Ramos (cell line): ENCODE results near the gene PEDS1.
"Not testable (repeated sequence)": the region's sequence is repeated elsewhere in the genome, so short reads cannot be mapped to it uniquely, and the experiment has no call there.

Experiments
- in situ Hi-C: fragments of 300-500 bp; cut with MboI; formaldehyde crosslinking; loops from one replicate; pipeline ENCODE4 v1.14.3; 2022; ENCODE audit warnings: low sequenced_read_pairs; ENCODE audit not compliant: unreplicated experiment

The PEDS1 gene

DNA sequence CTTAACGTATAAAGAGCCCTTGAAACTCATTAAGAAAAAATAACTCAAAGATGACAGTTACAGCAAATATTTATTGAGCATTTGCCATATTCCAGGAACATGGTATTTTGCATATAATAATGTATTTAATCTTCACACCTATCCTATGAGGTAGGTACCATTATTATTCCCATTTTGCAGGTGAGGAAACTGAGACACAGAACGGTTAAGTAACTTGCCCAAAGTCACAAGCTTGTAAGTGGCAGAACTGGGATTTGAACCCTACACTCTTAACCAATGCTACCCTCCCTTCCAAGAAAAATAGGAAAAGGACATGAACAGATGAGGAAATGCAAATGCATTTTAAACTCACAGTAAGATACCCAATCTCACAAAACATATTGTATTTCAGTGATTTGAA lies 35.3 kb downstream of the PEDS1 start:
- in situ Hi-C loops = no loop called here

DNA sequence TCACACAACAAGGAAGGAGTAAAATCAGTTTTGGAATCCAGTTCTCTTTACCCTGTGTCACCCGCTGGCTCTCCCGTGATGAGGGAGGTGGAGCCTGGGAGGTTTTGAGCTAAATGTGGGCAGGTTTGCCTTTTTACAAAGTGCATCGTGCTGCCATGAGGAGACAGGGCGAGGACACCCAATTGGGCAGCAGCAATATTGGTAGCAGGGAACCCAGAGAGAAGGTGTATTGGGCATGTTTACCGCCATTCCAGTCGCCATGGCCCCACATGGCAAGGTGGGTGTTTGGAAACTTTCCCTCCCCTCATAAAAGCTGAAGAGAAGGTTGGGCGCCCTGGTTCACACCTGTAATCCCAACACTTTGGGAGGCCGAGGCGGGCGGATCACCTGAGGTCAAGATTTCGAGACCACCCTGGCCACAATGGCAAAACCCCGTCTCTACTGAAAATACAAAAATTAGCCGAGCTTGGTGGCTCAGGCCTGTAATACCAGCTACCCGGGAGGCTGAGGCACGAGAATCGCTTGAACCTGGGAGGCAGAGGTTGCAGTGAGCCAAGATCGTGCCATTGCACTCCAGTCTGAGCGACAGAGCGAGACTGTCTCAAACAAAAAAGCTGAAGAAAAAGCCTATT lies 37.0 kb downstream of the PEDS1 start:
- in situ Hi-C loops = no loop called here

DNA sequence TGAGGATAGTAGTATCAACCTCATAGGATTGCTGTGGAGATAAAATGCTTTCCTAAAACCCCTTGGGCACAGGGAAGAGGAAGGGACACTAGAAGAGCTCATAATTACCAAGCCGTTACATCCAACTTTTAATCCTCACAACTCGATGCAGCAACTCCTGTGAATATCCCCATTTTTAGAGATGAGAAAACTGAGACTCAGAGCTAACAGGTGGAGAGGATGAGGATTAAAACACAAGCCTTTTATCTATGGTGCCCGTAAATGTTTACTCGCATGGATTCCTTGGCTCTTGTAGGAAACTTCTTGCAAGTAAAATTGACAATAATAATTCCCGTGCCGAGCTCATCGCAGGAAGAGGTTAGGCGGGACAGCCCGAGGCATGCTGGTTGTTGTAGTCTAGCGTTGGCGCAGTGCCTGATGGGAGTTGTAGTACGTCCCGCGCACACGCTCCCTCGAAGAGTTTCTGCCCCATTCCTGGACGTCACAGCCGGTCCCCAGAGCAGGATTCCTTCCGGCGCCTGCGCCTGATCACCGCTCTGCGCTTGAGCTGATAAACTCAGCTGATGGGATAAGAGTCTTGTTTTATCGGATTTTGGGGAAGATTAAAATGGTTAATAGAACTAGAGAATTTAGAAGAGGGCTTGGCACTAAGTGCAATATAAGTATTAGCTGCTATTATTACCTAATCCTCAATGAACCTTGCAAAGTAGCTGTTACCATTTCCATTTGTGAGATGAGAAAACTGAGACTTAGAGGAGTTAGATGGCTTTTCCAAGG lies 37.7 kb downstream of the PEDS1 start:
- in situ Hi-C loops = no loop called here

DNA sequence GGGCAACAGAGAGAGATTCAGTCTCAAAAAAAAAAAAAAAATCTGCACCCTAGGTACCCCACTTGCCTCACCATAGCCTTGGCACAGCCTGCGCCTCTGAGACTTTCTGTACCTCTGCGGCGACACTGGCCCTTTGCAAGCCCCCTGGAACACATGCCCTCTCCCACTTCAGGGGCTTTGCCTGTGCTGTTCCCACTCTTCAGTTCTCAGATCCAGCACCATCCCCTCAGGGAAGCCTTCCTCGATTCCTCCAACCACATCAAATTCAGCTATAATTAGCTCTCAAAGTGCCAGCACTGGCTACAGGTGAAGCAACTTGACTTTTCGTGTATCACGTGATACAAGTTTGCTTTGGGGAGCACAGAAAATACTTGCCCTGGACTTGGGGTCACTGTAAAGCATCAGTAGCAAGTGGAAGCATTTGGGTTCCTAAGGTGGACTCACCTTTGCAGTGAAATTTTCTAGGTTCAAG lies 38.4 kb downstream of the PEDS1 start:
- in situ Hi-C loops = no loop called here

GRCh38 chr20:50113420-50114224 lies 39.9 kb downstream of the PEDS1 start:
- in situ Hi-C loops = no loop called here

DNA sequence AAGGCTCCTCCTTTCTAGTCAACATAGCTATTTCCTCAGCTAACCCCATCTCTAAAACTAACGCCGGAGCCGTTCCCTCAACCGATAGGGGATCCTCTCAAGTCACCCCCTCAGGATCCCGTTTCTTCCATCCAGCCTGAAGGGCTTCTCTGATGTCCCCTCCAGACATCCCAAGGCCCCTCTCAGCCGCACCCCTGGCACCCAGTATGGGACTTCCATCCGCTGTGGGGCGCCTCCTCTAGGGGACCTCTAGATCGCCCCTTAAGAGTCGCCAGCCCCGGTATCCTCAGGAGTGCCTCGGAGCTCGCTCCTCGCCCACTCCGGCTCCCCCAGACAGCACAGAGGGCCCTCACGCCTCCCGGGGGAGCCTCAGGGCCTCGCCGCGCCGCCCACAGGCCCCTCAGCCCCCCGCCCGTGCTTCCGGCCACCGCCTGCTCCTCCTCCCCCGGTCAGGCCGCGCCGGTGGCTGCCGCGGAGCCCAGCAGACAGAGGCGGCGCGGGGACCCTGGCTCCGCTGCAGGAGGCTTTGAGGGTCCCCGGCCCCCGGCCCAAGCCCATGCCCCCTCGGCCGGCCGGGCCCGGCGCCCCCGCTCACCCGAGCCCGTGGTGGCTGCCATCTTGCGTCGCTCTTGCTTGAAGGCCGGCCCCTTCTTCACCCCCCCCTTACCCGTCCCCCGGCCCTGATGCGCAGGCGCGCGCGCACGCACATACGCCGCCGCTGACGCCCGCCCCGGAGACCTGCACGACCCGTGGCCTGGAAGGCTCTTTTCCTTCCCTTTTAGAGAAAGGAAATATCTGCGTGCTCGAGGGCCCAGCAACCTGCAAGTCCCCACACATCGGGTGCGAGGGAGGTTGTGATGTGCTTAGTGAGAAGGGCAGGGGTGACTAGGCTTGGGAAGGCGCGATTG lies 40.8 kb downstream of the PEDS1 start, which contains the start of gene UBE2V1:
TSS of gene UBE2V1 (minus strand) at position 639 of the 908 bp plus-strand sequence. CDS start at position 617, 22 bp downstream.
- in situ Hi-C loops = no loop called here

GRCh38 chr20:50111829-50112495 lies 41.6 kb downstream of the PEDS1 start:
- in situ Hi-C loops = no loop called here

GRCh38 chr20:50111120-50111828 lies 42.2 kb downstream of the PEDS1 start:
- in situ Hi-C loops = no loop called here

- in situ Hi-C loops = no loop called here
Measured at GRCh38 chr20:50110141-50111047, 43.1 kb downstream of the PEDS1 start.

DNA sequence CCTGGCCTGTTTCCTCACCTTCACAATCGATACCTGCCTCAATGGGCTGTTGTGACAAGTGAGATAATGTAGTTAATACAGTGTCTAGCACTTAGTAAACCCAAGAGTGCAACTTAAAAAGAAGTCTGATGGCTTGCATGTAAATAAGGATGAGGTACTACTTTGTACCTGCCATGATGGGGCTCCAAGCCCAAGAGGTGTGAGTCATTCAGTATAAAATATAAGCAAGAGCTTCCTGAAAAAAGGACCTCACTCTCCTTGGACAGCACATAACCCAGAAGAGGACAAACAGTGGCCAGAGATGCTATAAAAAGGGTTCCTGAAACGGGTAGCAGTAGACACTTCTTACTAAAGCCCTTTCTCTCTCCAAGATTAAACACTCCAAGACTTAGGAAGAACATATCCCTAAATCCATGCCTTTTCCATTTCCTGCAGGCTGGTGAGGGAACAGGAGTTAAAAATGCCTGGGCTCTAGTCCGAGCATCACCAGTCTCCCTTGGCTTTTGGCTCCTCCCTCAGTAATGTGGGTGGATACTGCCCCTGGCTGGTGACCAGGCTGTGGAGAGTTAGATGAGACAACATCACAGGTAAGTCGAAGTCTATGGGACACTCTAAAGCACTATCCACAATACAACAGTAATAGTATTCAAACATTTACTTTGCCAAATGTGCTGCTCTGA lies 44.8 kb downstream of the PEDS1 start:
- in situ Hi-C loops = no loop called here

DNA sequence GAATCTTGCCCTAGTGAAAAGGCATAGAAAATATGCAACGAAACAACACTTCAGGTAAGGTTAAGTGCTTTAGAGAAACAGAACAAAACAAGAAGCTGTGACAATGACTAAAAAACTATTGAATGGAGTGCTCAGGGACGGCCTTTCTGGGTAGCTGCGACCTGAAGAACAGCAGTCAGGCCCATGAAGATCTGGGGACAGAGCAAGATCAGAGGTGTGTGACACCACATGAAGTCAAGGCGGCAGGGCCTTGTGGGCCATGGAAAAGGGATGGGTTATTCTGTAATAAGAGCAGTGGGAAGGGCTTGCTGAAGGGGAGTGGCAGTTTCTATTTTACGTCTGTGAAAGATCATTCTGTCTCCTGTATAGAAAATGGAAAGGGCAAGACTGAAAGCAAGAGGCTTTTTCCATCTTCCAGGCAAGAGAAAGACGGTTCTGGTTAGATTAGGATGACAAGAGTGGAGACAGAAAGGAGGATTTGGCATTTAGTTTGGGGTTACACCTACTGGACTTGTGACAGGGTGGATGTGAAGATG lies 45.7 kb downstream of the PEDS1 start:
- in situ Hi-C loops = no loop called here

DNA sequence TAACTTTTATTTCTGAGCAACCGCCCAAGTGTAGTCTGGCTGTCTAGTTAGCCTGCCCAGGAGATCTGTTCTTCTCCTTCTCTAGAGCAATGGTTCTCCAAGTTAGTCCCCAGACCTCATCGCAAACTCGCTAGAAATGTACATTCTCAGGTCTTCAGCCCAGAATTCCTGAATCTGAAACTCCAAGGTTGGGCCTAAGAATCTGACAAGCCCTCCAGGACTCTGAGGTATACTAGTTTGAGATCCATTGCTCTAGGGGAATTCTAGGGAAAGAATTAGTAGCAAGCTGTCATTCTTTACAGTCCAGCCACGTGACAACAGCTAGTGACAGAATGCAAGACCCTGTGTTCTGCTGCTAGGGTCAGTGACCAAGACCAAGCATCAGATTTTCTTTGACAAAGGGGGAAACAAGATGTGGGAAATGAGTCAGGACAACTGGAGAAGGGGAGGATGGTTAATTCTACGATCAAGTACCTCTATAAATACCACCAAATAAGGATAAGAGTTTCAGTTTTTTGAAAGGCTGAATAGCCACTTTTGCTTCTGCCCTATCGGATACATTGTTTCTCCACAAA lies 46.4 kb downstream of the PEDS1 start:
- in situ Hi-C loops = no loop called here

GRCh38 chr20:50106669-50107068 lies 46.9 kb downstream of the PEDS1 start:
- in situ Hi-C loops = not testable (repeated sequence)
